Suppressor macrophage treated with lipopolysaccharide for 4 hours (primary cell): ENCODE results near the gene GPC6.

ENCODE experiments used
- DNase-seq: peaks from one replicate; pipeline ENCODE4 v3.0.0-alpha.2; 2020

Gene GPC6

GRCh38 chr13:93709506-93710244, 483.1 kb downstream of the GPC6 start:
- no peak for DNase-seq

DNA sequence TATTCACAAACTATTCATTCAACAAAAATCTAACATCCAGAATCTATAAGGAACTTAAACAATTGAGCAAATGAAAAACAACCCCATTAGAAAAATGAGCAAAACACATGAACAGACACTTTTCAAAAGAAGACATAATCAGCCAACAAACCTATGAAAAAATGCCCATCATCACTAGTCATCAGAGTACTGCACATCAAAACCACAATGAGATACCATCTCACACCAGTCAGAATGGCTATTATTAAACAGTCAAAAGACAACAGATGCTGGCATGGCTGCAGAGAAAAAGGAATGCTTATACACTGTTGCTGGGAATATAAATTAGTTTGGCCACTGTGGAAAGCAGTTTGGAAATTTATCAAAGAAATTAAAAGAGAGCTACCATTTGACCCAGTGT, 487.6 kb downstream of the GPC6 start:
- no peak for DNase-seq

DNA sequence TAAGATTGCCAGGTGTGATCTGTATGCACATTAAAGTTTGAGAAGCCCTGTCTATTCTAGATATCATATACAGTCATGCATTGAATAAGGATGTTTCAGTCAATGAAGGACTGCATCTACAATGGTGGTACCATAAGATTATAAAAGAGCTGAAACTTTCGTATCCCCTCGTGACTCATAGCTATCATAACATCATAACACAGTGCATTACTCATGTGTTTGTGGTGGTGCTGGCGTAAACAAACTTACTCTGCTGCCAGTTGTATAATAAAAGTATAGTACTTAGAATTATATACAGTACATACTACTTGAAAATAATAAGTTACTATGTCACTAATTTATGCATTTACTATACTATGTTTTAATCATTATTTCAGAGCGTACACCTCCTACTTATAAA, 489.3 kb downstream of the GPC6 start:
- no peak for DNase-seq

- DNase-seq: no peak
Measured at GRCh38 chr13:93716623-93717022, 490.0 kb downstream of the GPC6 start.

DNA sequence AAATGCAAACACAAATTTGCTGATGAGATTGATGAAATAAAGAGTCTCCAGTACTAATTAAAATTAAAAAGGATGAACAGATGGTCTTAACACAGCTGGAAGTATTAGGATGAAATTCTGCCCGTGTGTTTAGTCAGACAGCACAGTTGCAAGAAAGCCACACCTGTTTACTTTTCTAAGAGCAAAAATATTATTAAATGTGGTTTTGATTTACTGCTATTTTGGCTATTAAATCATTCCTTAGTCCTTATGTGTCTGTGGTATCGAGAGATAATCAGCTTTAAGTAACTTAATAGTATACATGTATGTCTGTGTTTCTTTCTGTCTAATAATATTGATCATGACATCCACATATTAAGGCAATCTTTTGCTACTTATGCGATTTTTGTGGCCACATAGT, 494.9 kb downstream of the GPC6 start:
- no peak for DNase-seq

DNA sequence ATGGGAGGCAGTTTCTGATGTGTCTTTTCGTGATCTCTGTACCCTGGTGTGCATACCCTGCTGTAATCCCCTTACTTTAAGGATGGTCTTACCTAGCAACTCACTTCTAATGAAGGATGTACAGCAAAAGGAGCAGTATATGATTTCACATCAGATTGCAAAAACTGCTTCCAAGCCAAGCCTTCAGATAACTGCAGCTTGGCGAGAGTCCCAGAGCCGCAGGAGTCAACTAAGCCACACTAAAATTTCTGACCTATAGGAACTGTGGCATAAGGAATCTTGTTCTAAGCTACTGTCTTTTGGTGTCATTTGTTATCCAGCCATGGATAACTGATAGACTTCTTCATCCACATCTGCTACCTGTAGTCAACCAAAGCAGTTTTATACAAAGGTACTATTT, 496.7 kb downstream of the GPC6 start:
- no peak for DNase-seq

DNA sequence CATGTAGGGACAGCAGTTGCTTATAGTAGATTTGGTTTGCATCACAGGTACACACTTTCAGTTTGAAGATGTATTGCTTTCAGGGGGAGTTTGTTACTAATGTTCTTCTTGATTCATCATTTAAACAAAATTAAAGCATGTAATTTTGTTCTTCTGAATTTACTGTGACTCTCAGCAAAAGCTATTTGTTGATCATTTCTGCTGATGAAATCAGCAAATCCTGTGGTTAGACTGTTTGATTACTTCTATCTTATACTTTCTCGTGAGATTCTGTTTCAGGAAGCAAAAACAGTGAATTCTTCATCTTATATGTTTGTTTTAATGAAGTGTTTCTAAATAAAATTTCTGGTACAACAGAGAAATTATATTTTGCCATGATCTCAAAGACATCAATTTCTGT, 497.6 kb downstream of the GPC6 start:
- DNase-seq: no peak

- no peak for DNase-seq
Measured at GRCh38 chr13:93726173-93726957, 499.8 kb downstream of the GPC6 start.

DNA sequence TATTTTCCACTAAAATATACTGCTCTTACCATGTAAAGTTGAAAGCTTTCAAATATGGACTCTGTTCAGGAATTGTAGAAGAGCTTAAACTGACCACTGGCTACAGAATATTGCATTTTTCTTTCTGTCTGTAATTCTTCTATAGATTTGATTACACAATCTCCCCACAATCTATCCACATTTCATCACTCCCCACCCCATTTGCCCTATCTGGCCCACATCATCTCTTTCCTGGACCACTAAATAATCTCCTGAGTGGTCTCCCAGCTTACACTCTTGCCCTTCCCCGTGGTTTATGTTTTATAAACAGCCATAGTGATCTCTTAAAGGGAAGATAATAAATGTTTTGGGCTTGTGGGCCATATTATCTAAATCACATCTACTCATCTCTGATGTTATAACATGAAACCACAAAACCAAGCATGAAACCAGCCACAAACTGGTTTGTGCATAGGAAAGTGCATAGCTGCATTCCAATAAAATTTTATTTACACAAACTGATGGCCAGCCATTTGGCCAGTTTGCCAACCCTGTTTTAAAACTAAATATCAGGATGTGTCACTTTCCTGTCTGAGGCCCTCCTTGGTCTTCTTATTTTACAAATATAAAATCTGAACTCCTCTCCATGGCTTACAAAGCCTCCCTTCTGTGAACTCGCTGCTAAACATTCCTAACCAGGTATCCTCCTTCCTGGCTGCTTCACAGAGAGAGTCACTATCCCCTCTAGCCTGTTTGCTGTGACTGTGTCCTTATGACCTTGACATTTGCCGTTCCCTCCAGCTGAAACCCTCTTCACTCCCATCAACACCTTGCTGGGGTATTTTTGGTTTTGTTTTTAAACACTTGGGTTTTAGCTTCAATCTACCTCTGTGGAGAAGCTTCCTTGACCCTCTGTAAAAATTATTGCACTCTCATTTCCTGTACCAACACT, 500.9 kb downstream of the GPC6 start:
- DNase-seq: no peak

- no peak for DNase-seq
Measured at GRCh38 chr13:93729383-93729782, 502.8 kb downstream of the GPC6 start.

DNA sequence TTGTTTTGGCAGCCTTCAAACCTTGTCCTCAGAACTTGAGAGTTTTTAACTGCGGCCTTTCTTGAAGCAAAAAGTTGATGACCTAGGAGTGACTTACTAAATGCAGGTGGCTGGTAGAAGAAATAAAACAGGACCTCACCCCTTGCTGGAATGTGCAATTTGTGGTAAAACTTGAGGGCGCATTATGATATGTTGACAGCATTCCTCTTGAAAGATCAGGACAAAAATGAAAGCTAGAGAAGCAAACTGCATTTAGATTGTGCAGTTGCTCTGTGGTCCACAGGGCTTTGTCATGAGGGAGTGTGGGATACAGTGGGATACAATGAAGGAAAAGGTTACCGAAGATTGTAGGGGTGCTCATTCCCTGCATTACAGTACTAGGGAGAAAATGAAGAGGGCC, 504.2 kb downstream of the GPC6 start:
- DNase-seq: no peak

DNA sequence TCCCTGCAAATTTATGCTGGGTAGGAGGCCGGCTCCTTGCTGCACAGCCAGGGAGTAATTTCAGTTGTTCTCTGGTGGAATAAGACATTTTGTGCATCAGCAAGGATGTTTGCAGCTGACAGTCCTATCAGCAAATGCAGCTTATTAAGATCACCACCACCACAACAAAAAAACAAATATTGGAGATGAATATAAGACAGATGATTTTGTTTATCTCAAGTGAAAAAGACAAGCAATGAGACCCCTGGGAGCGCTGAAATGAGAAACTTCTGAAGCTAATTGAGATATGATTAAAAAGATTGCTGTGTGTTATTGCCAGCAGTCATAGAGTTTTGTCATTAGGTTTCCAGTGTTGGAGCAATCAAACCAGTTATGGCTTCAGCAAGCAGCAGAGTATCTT, 505.6 kb downstream of the GPC6 start:
- DNase-seq: no peak

DNA sequence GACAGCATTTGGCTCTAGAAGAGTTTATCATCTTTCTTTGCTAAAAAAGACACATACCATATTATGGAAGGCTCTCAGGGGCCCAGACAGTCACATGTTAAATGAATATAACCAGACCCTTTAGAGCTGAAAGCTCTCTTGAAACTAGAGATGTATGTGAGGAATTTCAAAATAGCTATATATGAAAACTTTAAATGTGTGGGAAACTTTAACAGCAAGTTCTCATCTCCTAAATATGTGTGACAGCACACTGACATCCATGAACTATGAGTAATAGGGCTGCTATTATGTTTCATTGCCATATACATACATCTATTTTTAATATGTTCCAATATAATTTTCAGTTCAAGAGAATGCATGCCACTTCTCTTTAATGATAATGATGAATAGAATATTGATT, 509.5 kb downstream of the GPC6 start:
- no peak for DNase-seq

DNA sequence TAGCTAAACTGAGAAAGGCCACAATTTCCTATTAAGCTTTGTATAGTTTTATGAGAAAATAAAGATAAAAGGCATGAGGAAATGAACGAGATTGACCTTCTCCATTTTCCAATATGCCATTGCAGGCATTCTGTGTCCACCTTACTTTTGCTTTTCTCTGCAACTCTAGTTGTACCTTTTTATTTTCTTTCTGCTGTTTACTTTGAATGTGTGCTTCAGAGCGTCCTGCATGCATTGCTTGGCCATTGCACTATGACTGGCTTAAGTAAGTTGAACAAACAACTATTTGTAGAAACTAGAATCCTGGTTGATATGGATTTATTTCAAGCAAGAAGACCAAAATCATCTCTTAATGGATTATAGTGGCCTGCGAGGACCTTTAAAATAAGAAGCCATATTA, 510.3 kb downstream of the GPC6 start:
- no peak for DNase-seq

DNA sequence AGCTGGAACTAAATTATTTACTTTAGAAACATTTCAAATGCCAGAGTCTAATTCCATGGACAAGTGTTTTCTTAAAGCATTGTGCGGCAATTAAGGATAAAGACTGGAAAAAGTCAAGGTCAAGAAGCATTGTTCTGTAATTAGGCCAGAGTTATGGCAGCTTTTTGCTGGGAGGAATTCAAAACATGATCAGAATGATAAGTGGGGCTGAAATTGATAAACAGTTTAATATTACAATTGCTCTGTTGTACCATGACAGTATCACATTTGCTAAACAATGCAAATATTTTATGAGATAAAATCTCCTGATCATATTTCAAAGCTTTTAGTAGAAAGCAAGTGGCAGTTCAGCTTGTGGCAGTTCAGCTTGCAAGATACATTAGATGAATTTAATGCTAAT, 513.7 kb downstream of the GPC6 start:
- no peak for DNase-seq

DNA sequence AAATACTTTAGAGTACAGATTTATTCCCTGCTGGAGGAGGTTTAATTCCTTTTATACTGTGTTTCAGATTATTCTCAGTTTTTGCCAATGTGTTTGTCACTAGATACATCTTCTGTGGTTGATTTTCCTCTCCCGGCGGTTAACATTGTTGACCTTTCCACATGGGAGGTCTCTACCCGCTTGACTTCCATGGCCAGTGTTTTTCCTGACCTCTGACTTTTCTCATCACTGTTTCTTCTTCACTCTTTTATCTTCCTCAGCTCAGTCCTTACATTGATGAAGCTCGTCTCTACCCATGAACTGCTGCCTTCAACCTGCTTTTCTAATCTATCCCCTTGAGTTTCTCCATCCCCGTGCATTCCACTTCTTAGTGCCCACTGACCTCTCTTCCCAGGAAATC, 517.4 kb downstream of the GPC6 start:
- DNase-seq: no peak

DNA sequence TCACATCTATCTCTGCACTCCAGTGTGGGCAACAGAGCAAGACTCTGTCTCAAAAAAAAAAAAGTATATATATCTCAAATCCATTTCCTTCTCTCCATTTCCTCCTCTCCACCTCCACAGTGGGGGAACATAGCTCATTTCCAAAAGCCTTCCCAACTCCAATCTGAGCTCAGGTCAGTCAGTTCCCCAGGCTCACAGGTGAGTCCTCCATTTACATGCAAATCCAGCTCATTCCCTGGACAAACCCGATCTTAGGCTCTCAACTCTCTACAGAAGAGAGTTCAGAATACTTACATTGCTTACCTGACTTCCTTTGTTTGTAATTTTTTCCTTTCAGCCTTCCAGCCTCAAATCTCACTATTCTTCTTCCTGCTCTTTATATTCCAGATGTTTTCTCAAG, 518.3 kb downstream of the GPC6 start:
- no peak for DNase-seq

DNA sequence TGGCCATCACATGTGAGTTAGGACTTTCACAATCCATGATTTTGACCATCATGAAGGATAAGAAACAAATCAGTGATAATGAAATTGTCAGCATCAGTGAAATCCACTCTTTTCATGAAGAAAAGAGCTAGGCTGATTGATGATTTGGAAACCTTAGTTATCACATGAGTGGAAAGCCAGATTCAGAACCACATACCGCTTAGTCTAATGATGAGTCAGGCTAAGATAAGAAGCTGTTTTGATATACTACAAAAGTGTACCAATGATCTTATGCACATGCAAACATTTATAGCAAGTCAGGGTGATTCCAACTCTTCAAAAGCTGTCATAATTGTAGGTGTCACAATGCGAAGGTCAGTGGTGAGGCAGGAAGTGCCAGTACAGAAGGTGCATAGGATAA, 519.3 kb downstream of the GPC6 start:
- DNase-seq: no peak

- no peak for DNase-seq
Measured at GRCh38 chr13:93746589-93746988, 520.0 kb downstream of the GPC6 start.

DNA sequence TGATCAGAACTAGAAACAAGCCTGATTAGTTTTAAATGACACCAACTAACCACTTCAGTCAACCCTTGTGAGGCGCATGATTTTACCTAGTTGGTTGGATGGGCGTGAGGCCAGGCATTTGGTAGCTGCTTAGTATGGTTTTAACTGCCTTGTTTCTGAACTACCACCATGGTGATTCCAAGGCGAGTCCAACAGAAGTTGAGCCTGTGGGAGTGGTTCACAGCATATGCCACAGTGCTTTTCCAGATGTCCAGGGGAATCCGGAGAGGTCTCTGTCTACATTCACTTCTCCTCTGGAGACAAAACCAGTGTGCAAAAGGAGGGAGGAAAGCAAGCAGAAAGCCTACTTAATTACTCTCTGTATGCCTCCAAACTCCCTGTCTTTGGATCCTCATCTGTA, 524.1 kb downstream of the GPC6 start:
- no peak for DNase-seq

DNA sequence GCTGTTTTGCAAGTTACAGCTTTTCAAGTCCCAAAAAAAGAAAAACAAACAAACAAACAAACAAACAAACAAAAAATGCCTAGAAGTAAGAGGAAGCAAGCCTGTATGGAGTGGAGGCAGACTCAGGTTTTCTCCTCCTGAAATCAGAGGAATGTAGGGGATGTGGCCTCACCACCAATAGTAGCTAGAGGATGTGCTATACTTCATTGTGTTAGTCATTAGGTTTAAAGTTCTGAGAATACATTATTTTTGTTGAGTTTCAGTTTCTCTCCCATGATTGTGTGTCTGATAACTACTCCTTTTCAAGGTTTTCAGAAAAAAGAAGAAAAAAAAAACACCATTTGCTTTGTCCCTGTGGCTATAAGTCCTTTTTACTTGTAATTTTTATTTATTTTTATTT, 524.5 kb downstream of the GPC6 start:
- no peak for DNase-seq

DNA sequence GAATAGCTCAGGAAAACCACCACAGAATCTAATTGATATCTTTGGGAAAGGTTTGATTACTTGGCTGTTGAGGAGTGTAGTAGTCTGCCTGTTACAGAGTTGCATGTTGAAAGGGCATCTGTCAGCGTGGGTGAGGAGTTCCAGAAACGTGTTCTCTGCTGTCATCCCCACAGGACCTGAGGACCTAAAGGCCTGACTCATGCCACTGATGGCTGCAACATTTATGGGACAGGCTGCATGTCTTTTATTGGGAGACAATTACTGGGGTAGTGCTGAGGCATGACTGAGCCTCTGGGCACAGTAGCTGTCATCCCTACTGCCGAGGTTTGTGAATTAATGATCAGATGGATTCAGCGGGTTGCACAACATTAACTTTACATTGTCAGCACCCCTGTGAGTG, 525.9 kb downstream of the GPC6 start:
- no peak for DNase-seq

- no peak for DNase-seq
Measured at GRCh38 chr13:93753639-93754038, 527.0 kb downstream of the GPC6 start.

DNA sequence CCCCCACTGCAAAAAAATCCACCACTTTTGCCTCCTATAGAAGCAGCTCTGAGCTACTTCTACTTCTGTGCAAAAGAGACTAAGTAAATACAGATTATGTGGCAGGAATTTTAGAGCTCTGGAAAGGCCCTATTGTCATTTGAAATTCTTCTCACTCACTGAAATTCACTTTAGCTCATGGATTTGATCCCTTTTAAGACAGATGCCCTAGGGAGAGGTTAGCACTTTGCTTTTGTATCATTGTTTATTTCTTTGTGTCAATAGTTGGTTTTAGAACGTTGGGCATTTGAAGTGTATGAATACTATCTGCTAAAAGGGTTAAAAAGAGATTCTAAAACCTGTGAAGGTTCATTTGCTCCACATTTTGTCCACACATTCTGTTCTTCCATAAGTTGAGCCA, 528.7 kb downstream of the GPC6 start:
- DNase-seq: no peak
